PC-3 (cell line): ENCODE data around the gene HSPA12B. TPM values are rescaled to one million over a fixed set of nuclear protein-coding genes. Genes with fewer than 3 reads are reported as not detected.

Experiments used
- ATAC-seq: fragments of 200-7000 bp; cut with Tn5 transposase; 2 replicates; pipeline ENCODE4 v1.9.1; 2020; ENCODE audit warnings: mild to moderate bottlenecking, moderate library complexity
- BruUV-seq: library from RNA; stranded (reverse); fragments of 400-500 nt; replicated peaks from 2 replicates; lab custom pipeline; 2021; lab: Mats Ljungman, UMichigan
- CTCF ChIA-PET: fragments of 300-600 bp; sonication (Branson Sonifier 250); formaldehyde crosslinking; loops from one replicate; lab custom pipeline; 2022; ENCODE audit warnings: antibody characterized with exemption; lab: Charles Lee
- POLR2A ChIA-PET: fragments of 300-600 bp; sonication (Branson Sonifier 250); formaldehyde crosslinking; loops from one replicate; lab custom pipeline; 2022; ENCODE audit warnings: antibody characterized with exemption; ENCODE audit not compliant: unreplicated experiment; lab: Charles Lee
- DNase-seq: peaks from one replicate; pipeline ENCODE4 v3.0.0-alpha.2; 2015
- H2AFZ ChIP-seq: fragments of 300-600 bp; sonication (generic); 2 replicates; pipeline ENCODE4 v1.6.0; 2016; ENCODE audit warnings: antibody characterized with exemption, low read length
- H3F3A ChIP-seq: fragments of 300-600 bp; sonication (generic); one replicate; pipeline ENCODE4 v1.6.0; 2017; ENCODE audit warnings: antibody characterized with exemption, low read length, control low read depth, mild to moderate bottlenecking; ENCODE audit not compliant: unreplicated experiment
- H3K27ac ChIP-seq: fragments of 300-600 bp; sonication (generic); 2 replicates; pipeline ENCODE4 v1.5.1; 2016; ENCODE audit warnings: mild to moderate bottlenecking, low read length
- H3K27me3 ChIP-seq: fragments of 300-600 bp; sonication (generic); 2 replicates; pipeline ENCODE4 v1.6.1; 2016; ENCODE audit warnings: low read length, mixed read lengths
- H3K36me3 ChIP-seq: fragments of 300-600 bp; sonication (generic); 2 replicates; pipeline ENCODE4 v1.6.1; 2016; ENCODE audit warnings: low read depth, mixed run types, low read length, mixed read lengths
- H3K4me1 ChIP-seq: fragments of 300-600 bp; sonication (generic); 2 replicates; pipeline ENCODE4 v1.5.1; 2016; ENCODE audit warnings: low read length; ENCODE audit not compliant: insufficient read depth
- H3K4me2 ChIP-seq: fragments of 300-600 bp; sonication (generic); 2 replicates; pipeline ENCODE4 v1.6.0; 2016; ENCODE audit warnings: low read length
- H3K4me3 ChIP-seq: fragments of 300-600 bp; sonication (generic); 2 replicates; pipeline ENCODE4 v1.5.1; 2016; ENCODE audit warnings: mild to moderate bottlenecking, low read length, mixed read lengths
- H3K79me2 ChIP-seq: fragments of 300-600 bp; sonication (generic); 2 replicates; pipeline ENCODE4 v1.6.1; 2017; ENCODE audit warnings: low read length, mixed read lengths
- H3K9ac ChIP-seq: fragments of 300-600 bp; sonication (generic); 2 replicates; pipeline ENCODE4 v1.6.0; 2016; ENCODE audit warnings: mild to moderate bottlenecking, low read length
- H3K9me2 ChIP-seq: fragments of 300-600 bp; sonication (generic); replicated peaks from 2 replicates; pipeline ENCODE4 v1.6.1; 2016; ENCODE audit warnings: mixed run types, low read length, mixed read lengths
- H3K9me3 ChIP-seq: fragments of 300-600 bp; sonication (generic); 2 replicates; pipeline ENCODE4 v1.6.1; 2016; ENCODE audit warnings: low read length, mixed read lengths
- H4K20me1 ChIP-seq: fragments of 300-600 bp; sonication (generic); 2 replicates; pipeline ENCODE4 v1.6.1; 2016; ENCODE audit warnings: low read length, mixed read lengths
- CTCF ChIP-seq: fragments of 300-600 bp; sonication (generic); conservative IDR thresholded peaks from 2 replicates; pipeline ENCODE4 v1.5.1; 2017; ENCODE audit warnings: antibody characterized with exemption, low read depth, mild to moderate bottlenecking, low read length
- EZH2 ChIP-seq: fragments of 300-600 bp; sonication (generic); IDR thresholded peaks from one replicate; pipeline ENCODE4 v1.6.1; 2017; ENCODE audit warnings: antibody characterized with exemption, mild to moderate bottlenecking, low read length; ENCODE audit not compliant: unreplicated experiment
- EZH2phosphoT487 ChIP-seq: fragments of 300-600 bp; sonication (generic); IDR thresholded peaks from 2 replicates; pipeline ENCODE4 v1.6.1; 2018; ENCODE audit warnings: mild to moderate bottlenecking, antibody characterized with exemption, low read length, borderline replicate concordance
- intact Hi-C: fragments of 100-400 bp; cut with micrococcal nuclease; formaldehyde crosslinking; loops from 2 replicates; pipeline ENCODE4 v1.9.0; 2023
- total RNA-seq: library from RNA; depleted of rRNA; stranded (reverse); fragments of >200 nt; gene quantifications from 2 replicates; pipeline ENCODE4 v1.2.3, GENCODE V29; 2014

HSPA12B gene
- total RNA-seq, 1 experiment from 2014 or later: not detected

- DNase-seq: no peak
- intact Hi-C loops: loop anchor here (1.0 to 2.0 kb wide), 3 partner anchors 9 to 24 kb away; partner anchors contain the start of gene AP5S1
- TF ChIP-seq CTCF (no peak), EZH2phosphoT487 (no peak), EZH2 (no peak)
Observed at GRCh38 chr20:3796477-3797225, 64.2 kb downstream of the HSPA12B start.

GRCh38 chr20:3797226-3797545, 64.7 kb downstream of the HSPA12B start:
- Histone ChIP-seq H3F3A (no peaks in the 10 kb centered on the region), H3K9me2 (no peaks in the 10 kb centered on the region), H4K20me1 (no peaks in the 10 kb centered on the region), H2AFZ (no peak overlapping the region), H3K27me3 (no peaks in the 10 kb centered on the region), H3K4me3 (peak overlapping the region; percentile 99), H3K27ac (peak overlapping the region; percentile 64), H3K4me1 (peaks cover 26% of the 10 kb centered on the region), H3K4me2 (peak overlapping the region; percentile 98), H3K79me2 (peaks cover 53% of the 10 kb centered on the region), H3K36me3 (peaks cover 44% of the 10 kb centered on the region), H3K9ac (peak overlapping the region; percentile 95), H3K9me3 (no peaks in the 10 kb centered on the region)
- ChIA-PET CTCF (interaction anchor here (0.6 kb wide), 1 partner anchor 52 kb away, joined by 5 read pairs; no protein-coding TSS in a partner anchor), POLR2A (no interaction called here)
- BruUV-seq: TSS peak; percentile 38
- no peak for ATAC-seq
- no peak for DNase-seq
- TF ChIP-seq CTCF (no peak), EZH2phosphoT487 (no peak), EZH2 (no peak)
- intact Hi-C loops: loop anchor here (2.0 kb wide), 1 partner anchor 24 kb away; the partner anchor contains the start of gene AP5S1

More at GRCh38 chr20:3796477-3797225, 64.2 kb downstream of the HSPA12B start:
- H3K79me2 ChIP-seq: peaks cover 53% of the 10 kb centered on the region
- peaks cover 26% of the 10 kb centered on the region for H3K4me1 ChIP-seq
- BruUV-seq: no TSS peak
- peak overlapping the region; percentile 98 for H3K4me2 ChIP-seq
- no peaks in the 10 kb centered on the region for H4K20me1 ChIP-seq
- H3K9ac ChIP-seq: peak overlapping the region; percentile 95
- peak overlapping the region; percentile 64 for H3K27ac ChIP-seq
- H3F3A ChIP-seq: no peaks in the 10 kb centered on the region
- no peaks in the 10 kb centered on the region for H3K9me3 ChIP-seq
- peak overlapping the region; percentile 99 for H3K4me3 ChIP-seq
- ChIA-PET POLR2A (no interaction called here), CTCF (interaction anchor here (0.6 to 1.2 kb wide), 3 partner anchors 10 to 53 kb away, joined by 3 to 5 read pairs (median 3); partner anchors contain the start of gene CENPB)
- peaks cover 38% of the 10 kb centered on the region for H3K36me3 ChIP-seq
- ATAC-seq: peak; percentile 10
- H3K27me3 ChIP-seq: no peaks in the 10 kb centered on the region
- no peaks in the 10 kb centered on the region for H3K9me2 ChIP-seq
- no peak overlapping the region for H2AFZ ChIP-seq
